Measurements from ENCODE around the gene LNP1.
A peak's percentile ranks its signal among the peaks of the same experiment; 100 is the strongest.

The LNP1 gene

GRCh38 chr3:100458814-100459213, 57.5 kb downstream of the LNP1 start:
- no peak overlapping the region for H3K4me2 ChIP-seq (ENCODE audit: low read length)
- H3K79me2 ChIP-seq (ENCODE audit: low read length) = no peaks in the 10 kb centered on the region
- TF ChIP-seq EZH2phosphoT487 (IDR thresholded peaks at IDR 0.05; ENCODE audit: low read depth) (no peak), CTCF (IDR thresholded peaks at IDR 0.05; ENCODE audit: low read depth, low read length) (no peak)
- H3K4me3 ChIP-seq (ENCODE audit: low read length) = no peak overlapping the region
- peaks cover 41% of the 10 kb centered on the region for H3K4me1 ChIP-seq (ENCODE audit: low read length)
- no peak overlapping the region for H3K27ac ChIP-seq (ENCODE audit: low read length)
- no peak overlapping the region for H2AFZ ChIP-seq (ENCODE audit: low read depth, low read length)
- no peak overlapping the region for H3K9ac ChIP-seq (ENCODE audit: low read length)
- no peaks in the 10 kb centered on the region for H3K9me3 ChIP-seq (ENCODE audit: insufficient read depth, low read length)
- no peaks in the 10 kb centered on the region for H4K20me1 ChIP-seq (ENCODE audit: insufficient read depth, low read length)
- no peaks in the 10 kb centered on the region for H3K36me3 ChIP-seq (replicated peaks; ENCODE audit: low read depth, low read length)
- H3K27me3 ChIP-seq (ENCODE audit: low read depth, low read length) = no peaks in the 10 kb centered on the region

GRCh38 chr3:100463002-100463401, 61.7 kb downstream of the LNP1 start:
- Histone ChIP-seq H3K4me3 (ENCODE audit: low read length) (peak overlapping the region; percentile 28), H3K9ac (ENCODE audit: low read length) (no peak overlapping the region), H3K4me2 (ENCODE audit: low read length) (peak overlapping the region; percentile 29), H3K9me3 (ENCODE audit: insufficient read depth, low read length) (no peaks in the 10 kb centered on the region), H4K20me1 (ENCODE audit: insufficient read depth, low read length) (no peaks in the 10 kb centered on the region), H3K27ac (ENCODE audit: low read length) (no peak overlapping the region), H3K4me1 (ENCODE audit: low read length) (peaks cover 21% of the 10 kb centered on the region), H3K36me3 (replicated peaks; ENCODE audit: low read depth, low read length) (no peaks in the 10 kb centered on the region), H2AFZ (ENCODE audit: low read depth, low read length) (no peak overlapping the region), H3K79me2 (ENCODE audit: low read length) (no peaks in the 10 kb centered on the region), H3K27me3 (ENCODE audit: low read depth, low read length) (no peaks in the 10 kb centered on the region)
- peak; percentile 86 for TF ChIP-seq CTCF (IDR thresholded peaks at IDR 0.05; ENCODE audit: low read depth, low read length)
- no peak for TF ChIP-seq EZH2phosphoT487 (IDR thresholded peaks at IDR 0.05; ENCODE audit: low read depth)

DNA sequence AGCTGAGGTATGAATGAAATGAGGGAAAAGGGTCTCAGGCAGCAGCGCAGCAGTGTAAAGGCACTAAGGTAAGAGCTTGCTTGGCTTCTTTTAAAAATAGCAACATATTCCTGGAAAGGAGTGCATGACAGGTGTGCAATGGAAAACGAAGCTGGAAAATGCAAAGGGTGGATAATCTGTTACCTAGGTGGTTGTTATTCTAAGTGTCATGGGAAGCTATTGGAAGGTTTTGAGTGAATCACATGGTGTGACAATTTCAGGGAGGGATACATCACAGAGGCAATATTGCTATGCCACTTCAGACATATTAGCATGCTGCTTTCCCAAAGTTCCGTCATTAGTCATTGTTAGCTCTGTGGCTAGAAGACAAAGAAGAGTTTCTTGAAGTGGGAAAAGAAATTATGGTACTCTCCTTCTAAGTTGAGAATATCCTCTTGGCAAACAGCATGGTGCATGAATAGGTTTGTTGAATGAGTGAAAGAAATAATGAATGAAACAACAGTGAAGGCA, 62.4 kb downstream of the LNP1 start:
- Histone ChIP-seq H3K4me1 (ENCODE audit: low read length) (peaks cover 21% of the 10 kb centered on the region), H3K27ac (ENCODE audit: low read length) (no peak overlapping the region), H4K20me1 (ENCODE audit: insufficient read depth, low read length) (no peaks in the 10 kb centered on the region), H2AFZ (ENCODE audit: low read depth, low read length) (no peak overlapping the region), H3K4me2 (ENCODE audit: low read length) (no peak overlapping the region), H3K9me3 (ENCODE audit: insufficient read depth, low read length) (no peaks in the 10 kb centered on the region), H3K27me3 (ENCODE audit: low read depth, low read length) (no peaks in the 10 kb centered on the region), H3K79me2 (ENCODE audit: low read length) (no peaks in the 10 kb centered on the region), H3K36me3 (replicated peaks; ENCODE audit: low read depth, low read length) (no peaks in the 10 kb centered on the region), H3K9ac (ENCODE audit: low read length) (no peak overlapping the region), H3K4me3 (ENCODE audit: low read length) (no peak overlapping the region)
- TF ChIP-seq EZH2phosphoT487 (IDR thresholded peaks at IDR 0.05; ENCODE audit: low read depth) (no peak), CTCF (IDR thresholded peaks at IDR 0.05; ENCODE audit: low read depth, low read length) (no peak)

DNA sequence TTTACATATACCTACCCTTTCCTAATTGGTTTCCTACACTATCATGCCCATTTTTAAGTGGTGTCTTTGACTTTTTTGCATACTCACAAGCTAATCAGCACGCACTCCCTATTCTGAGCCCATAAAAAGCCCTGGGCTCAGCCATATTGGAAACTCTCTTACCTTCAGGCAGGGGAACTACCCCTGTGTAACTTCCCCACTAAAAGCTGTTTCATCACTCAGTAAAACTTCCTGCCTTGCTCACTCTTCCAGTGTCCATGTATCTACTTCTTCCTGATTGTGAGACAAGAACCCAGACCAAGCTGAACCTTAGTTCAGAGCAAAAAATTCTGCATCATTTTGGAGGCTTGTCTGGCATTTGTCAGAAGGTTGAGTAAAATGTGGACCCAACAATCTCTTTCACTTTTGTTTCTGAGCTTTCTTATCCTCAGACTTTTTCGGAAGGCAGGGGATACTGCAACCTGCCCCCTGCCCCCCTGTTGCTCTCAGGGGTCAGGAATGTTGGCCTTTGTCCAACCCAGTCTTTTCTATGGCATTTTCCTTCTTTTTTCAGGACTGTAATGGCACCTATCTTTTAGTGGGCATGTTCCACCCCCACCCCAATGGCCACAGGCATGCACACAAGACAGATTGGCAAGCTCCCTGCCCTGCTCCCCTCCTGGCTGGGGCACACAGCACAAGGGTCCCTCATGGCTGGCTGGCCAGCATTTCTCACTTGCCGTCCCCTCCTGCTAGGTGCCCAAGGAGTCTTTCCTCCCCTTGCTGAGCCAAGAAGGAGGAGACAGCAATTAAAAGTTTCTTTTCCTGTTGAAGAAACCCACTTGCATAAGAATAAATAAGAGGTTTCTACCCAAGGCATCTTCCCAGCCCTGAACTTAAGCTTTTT, 64.8 kb downstream of the LNP1 start:
- no peaks in the 10 kb centered on the region for H3K9me3 ChIP-seq (ENCODE audit: insufficient read depth, low read length)
- H4K20me1 ChIP-seq (ENCODE audit: insufficient read depth, low read length) = no peaks in the 10 kb centered on the region
- H3K27ac ChIP-seq (ENCODE audit: low read length) = peak overlapping the region; percentile 32
- no peaks in the 10 kb centered on the region for H3K27me3 ChIP-seq (ENCODE audit: low read depth, low read length)
- no peaks in the 10 kb centered on the region for H3K36me3 ChIP-seq (replicated peaks; ENCODE audit: low read depth, low read length)
- H3K9ac ChIP-seq (ENCODE audit: low read length) = peak overlapping the region; percentile 16; the same call in 1 of the 2 replicates
- H3K4me3 ChIP-seq (ENCODE audit: low read length) = peak overlapping the region; percentile 34
- peak overlapping the region; percentile 90 for H2AFZ ChIP-seq (ENCODE audit: low read depth, low read length)
- H3K79me2 ChIP-seq (ENCODE audit: low read length) = no peaks in the 10 kb centered on the region
- H3K4me1 ChIP-seq (ENCODE audit: low read length) = peaks cover 14% of the 10 kb centered on the region
- TF ChIP-seq EZH2phosphoT487 (IDR thresholded peaks at IDR 0.05; ENCODE audit: low read depth) (no peak), CTCF (IDR thresholded peaks at IDR 0.05; ENCODE audit: low read depth, low read length) (no peak)
- H3K4me2 ChIP-seq (ENCODE audit: low read length) = peak overlapping the region; percentile 71
